Endodermal cell (in vitro differentiated cells): ENCODE measurements around the gene RPL21. TPM values are rescaled to one million over a fixed set of nuclear protein-coding genes. Genes with fewer than 3 reads are reported as not detected.

Experiments
- DNase-seq: peaks from one replicate; pipeline ENCODE4 v3.0.0-alpha.2; 2017
- H3K27ac ChIP-seq: 2 replicates; pipeline ENCODE4 v1.5.1; 2013; ENCODE audit warnings: mild to moderate bottlenecking, low read depth, low read length, moderate library complexity
- H3K27me3 ChIP-seq: 2 replicates; pipeline ENCODE4 v1.6.1; 2013; ENCODE audit warnings: mild to moderate bottlenecking, low read length, moderate library complexity; ENCODE audit not compliant: insufficient read depth, control insufficient read depth, poor library complexity, severe bottlenecking
- H3K36me3 ChIP-seq: 2 replicates; pipeline ENCODE4 v1.7.0; 2013; ENCODE audit warnings: mild to moderate bottlenecking, low read length, moderate library complexity; ENCODE audit not compliant: control insufficient read depth, insufficient read depth
- H3K4me1 ChIP-seq: one replicate; pipeline ENCODE4 v1.7.0; 2013; ENCODE audit warnings: low read length; ENCODE audit not compliant: control insufficient read depth, insufficient read depth
- H3K4me3 ChIP-seq: 2 replicates; pipeline ENCODE4 v1.5.1; 2013; ENCODE audit warnings: mild to moderate bottlenecking, low read length, moderate library complexity
- H3K9ac ChIP-seq: 2 replicates; pipeline ENCODE4 v1.6.1; 2013; ENCODE audit warnings: mild to moderate bottlenecking, low read length, moderate library complexity; ENCODE audit not compliant: poor library complexity, severe bottlenecking; ENCODE audit errors: extremely low read depth
- H3K9me3 ChIP-seq: 2 replicates; pipeline ENCODE4 v1.6.1; 2013; ENCODE audit warnings: mild to moderate bottlenecking, low read length, moderate library complexity; ENCODE audit not compliant: control insufficient read depth
- H3K27ac Mint-ChIP-seq: 2 replicates; pipeline ENCODE4 v1.8.0; 2020; ENCODE audit warnings: mixed read lengths
- H3K27me3 Mint-ChIP-seq: 2 replicates; pipeline ENCODE4 v1.8.0; 2021; ENCODE audit warnings: mild to moderate bottlenecking, mixed read lengths; ENCODE audit not compliant: insufficient read depth
- H3K36me3 Mint-ChIP-seq: 2 replicates; pipeline ENCODE4 v1.8.0; 2020; ENCODE audit warnings: low read depth, mixed read lengths
- H3K4me1 Mint-ChIP-seq: 2 replicates; pipeline ENCODE4 v1.8.0; 2020; ENCODE audit warnings: mixed read lengths
- H3K4me3 Mint-ChIP-seq: 2 replicates; pipeline ENCODE4 v1.8.0; 2020; ENCODE audit warnings: mild to moderate bottlenecking, moderate library complexity, mixed read lengths
- H3K9me3 Mint-ChIP-seq: 2 replicates; pipeline ENCODE4 v1.8.0; 2020; ENCODE audit warnings: mild to moderate bottlenecking, mixed read lengths
- CTCF ChIP-seq: fragments of 200-600 bp; sonication (generic); conservative IDR thresholded peaks from 2 replicates; pipeline ENCODE4 v1.5.0; 2021; ENCODE audit warnings: antibody characterized with exemption, mild to moderate bottlenecking
- WGBS, 2 experiments: methylation state at CpG; one replicate each; pipeline versions ENCODE4 v1.1.5 to v1.1.7; 2013; ENCODE audit warnings: missing lambda C conversion rate in 2 of 2, mixed read lengths in 1 of 2; ENCODE audit not compliant: insufficient coverage in 1 of 2, insufficient read length in 1 of 2; 5-methylcytosine and 5-hydroxymethylcytosine counted together
- long read RNA-seq, 4 experiments: library from polyadenylated mRNA in 2 of 4; library from RNA in 1 of 4; library from capped mRNA in 1 of 4; stranded (forward) in 3 of 4; unstranded in 1 of 4; transcript quantifications; one replicate each; pipeline ENCODE4 v2.0.0, GENCODE V29; 2020 to 2021; ENCODE audit warnings: inconsistent platforms in 1 of 4
- polyA plus RNA-seq, 2 experiments: library from polyadenylated mRNA; stranded (reverse); fragments of 50-300 nt; gene quantifications; one replicate each; pipeline ENCODE4 v1.2.3, GENCODE V29; 2013
- total RNA-seq, 2 donors: library from RNA; stranded (reverse); fragmentation: NEBNext Ultra II Directional in 1 of 2; extraction: Animal tissue kit (Norgen Biotek cat#: 25700) in 1 of 2; gene quantifications; 2 replicates in 1 of 2; 3 replicates in 1 of 2; pipeline ENCODE4 v1.2.1, GENCODE V29; 2021

The RPL21 gene
- 100 to 1,000 TPM; 882 to 975 TPM for total RNA-seq
- polyA plus RNA-seq (2013, experiment 1 of 2): 1,851 TPM
- 1,837 TPM for polyA plus RNA-seq (2013, experiment 2 of 2)
- long read RNA-seq, experiment 1, transcript RPL21-201 (6 exons, 616 nt): minor isoform, 6 of 30 reads
- long read RNA-seq, experiment 1, transcript RPL21-202 (6 exons, 815 nt): major isoform, 10 of 30 reads
- long read RNA-seq, experiment 1, partial matches to known transcripts: 5 of 30 reads
- long read RNA-seq, experiment 1, other reads (novel, unspliced or antisense): 4 of 30 reads
- long read RNA-seq, experiment 2, transcript RPL21-202 (6 exons, 815 nt): major isoform, 13 of 24 reads
- long read RNA-seq, experiment 2, partial matches to known transcripts: 1 of 24 reads
- long read RNA-seq, experiment 2, other reads (novel, unspliced or antisense): 3 of 24 reads
- long read RNA-seq, experiment 3, transcript RPL21-202 (6 exons, 815 nt): major isoform, 18 of 37 reads
- long read RNA-seq, experiment 3, partial matches to known transcripts: 7 of 37 reads
- long read RNA-seq, experiment 3, other reads (novel, unspliced or antisense): 8 of 37 reads
- long read RNA-seq, experiment 4, transcript RPL21-203 (6 exons, 806 nt): minor isoform, 7 of 51 reads
- long read RNA-seq, experiment 4, transcript RPL21-202 (6 exons, 815 nt): major isoform, 36 of 51 reads
- long read RNA-seq, experiment 4, partial matches to known transcripts: 3 of 51 reads
- long read RNA-seq, experiment 4, other reads (novel, unspliced or antisense): 4 of 51 reads

GRCh38 chr13:27251166-27252091, at the start of gene RPL21:
TSS of gene RPL21 (plus strand) at chr13:27251558. CDS start at chr13:27253777, 2,219 bp downstream.
- peak within 1 kb of the TSS; percentile 95 for H3K4me3 Mint-ChIP-seq
- H3K9me3 Mint-ChIP-seq: no peaks in the 10 kb centered on the region
- WGBS, 2 experiments: 0% methylated on average over 39 to 69 of the region's 69 CpGs
- Histone ChIP-seq H3K27ac (peak within 1 kb of the TSS; percentile 99), H3K4me3 (peak within 1 kb of the TSS; percentile 96), H3K9me3 (no peaks in the 10 kb centered on the region), H3K9ac (peak within 1 kb of the TSS; percentile 95), H3K27me3 (no peaks in the 10 kb centered on the region), H3K4me1 (no peaks in the 10 kb centered on the region), H3K36me3 (peaks cover 39% of the 10 kb centered on the region)
- H3K27me3 Mint-ChIP-seq: no peaks in the 10 kb centered on the region
- DNase-seq: peak; percentile 94
- peaks cover 37% of the 10 kb centered on the region for H3K36me3 Mint-ChIP-seq
- peak within 1 kb of the TSS; percentile 100 for H3K27ac Mint-ChIP-seq
- TF ChIP-seq CTCF: no peak
- peaks cover 19% of the 10 kb centered on the region for H3K4me1 Mint-ChIP-seq

GRCh38 chr13:27201661-27202060, 49.7 kb upstream of the RPL21 start:
- peaks cover 1% of the 10 kb centered on the region for H3K9me3 Mint-ChIP-seq
- H3K4me3 Mint-ChIP-seq: no peak overlapping the region
- H3K4me1 Mint-ChIP-seq: no peaks in the 10 kb centered on the region
- no peaks in the 10 kb centered on the region for H3K36me3 Mint-ChIP-seq
- H3K27ac Mint-ChIP-seq: no peak overlapping the region
- no peaks in the 10 kb centered on the region for H3K27me3 Mint-ChIP-seq
- DNase-seq: no peak
- Histone ChIP-seq H3K27me3 (no peaks in the 10 kb centered on the region), H3K4me1 (no peaks in the 10 kb centered on the region), H3K4me3 (no peak overlapping the region), H3K9me3 (no peaks in the 10 kb centered on the region), H3K9ac (no peak overlapping the region), H3K27ac (no peak overlapping the region), H3K36me3 (no peaks in the 10 kb centered on the region)
- 93 to 100% methylated on average over 1 of the region's 1 CpG for WGBS, 2 experiments
- no peak for TF ChIP-seq CTCF

GRCh38 chr13:27203186-27203585, 48.2 kb upstream of the RPL21 start:
- H3K9me3 ChIP-seq: no peaks in the 10 kb centered on the region
- H3K9ac ChIP-seq: no peak overlapping the region
- H3K27me3 Mint-ChIP-seq: no peaks in the 10 kb centered on the region
- H3K36me3 Mint-ChIP-seq: no peaks in the 10 kb centered on the region
- WGBS, 2 experiments: 97 to 100% methylated on average over 1 to 3 of the region's 4 CpGs
- no peak for TF ChIP-seq CTCF
- no peaks in the 10 kb centered on the region for H3K36me3 ChIP-seq
- no peak for DNase-seq
- no peak overlapping the region for H3K27ac ChIP-seq
- H3K27me3 ChIP-seq: no peaks in the 10 kb centered on the region
- no peak overlapping the region for H3K4me3 Mint-ChIP-seq
- H3K27ac Mint-ChIP-seq: no peak overlapping the region
- H3K4me1 ChIP-seq: no peaks in the 10 kb centered on the region
- H3K4me3 ChIP-seq: no peak overlapping the region
- no peaks in the 10 kb centered on the region for H3K9me3 Mint-ChIP-seq
- H3K4me1 Mint-ChIP-seq: no peaks in the 10 kb centered on the region
